Stimulated activated CD4-positive, alpha-beta T cell treated with anti-CD3 and anti-CD28 coated beads, Interleukin-1b, Interleukin-23, amount 100 ng/mL, for 4 hours (primary cell): Measurements from ENCODE around the gene MARCHF10.
A peak's percentile ranks its signal among the peaks of the same experiment; 100 is the strongest.

Experiments used
- DNase-seq, 2 donors: peaks; one replicate each; pipeline ENCODE4 v3.0.0-alpha.2; 2020; ENCODE audit warnings: low read depth in 2 of 2

Gene MARCHF10

DNA sequence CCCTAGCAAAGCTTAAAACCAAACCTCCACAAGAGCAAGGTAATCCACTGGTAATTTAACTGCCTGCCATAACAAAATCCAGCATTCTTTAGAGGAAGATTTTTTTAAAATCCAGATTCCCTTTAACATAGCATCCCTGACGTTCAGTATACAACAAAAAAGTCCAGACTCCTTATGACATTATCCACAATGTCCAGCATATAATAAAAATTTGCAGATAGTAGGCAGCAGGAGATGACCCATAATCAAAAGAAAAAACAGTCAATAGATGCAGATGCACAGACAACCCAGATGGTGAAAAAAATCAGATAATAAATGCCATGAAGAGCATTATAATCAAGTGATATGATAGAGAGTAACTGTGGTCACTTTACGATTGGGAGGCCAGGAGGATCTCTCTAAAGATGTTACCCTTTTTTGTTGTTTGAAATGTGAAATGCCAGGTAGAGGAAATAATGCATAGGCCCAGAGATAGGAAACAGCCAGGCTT is 147.4 kb downstream of the MARCHF10 start:
- DNase-seq, result no peak

DNA sequence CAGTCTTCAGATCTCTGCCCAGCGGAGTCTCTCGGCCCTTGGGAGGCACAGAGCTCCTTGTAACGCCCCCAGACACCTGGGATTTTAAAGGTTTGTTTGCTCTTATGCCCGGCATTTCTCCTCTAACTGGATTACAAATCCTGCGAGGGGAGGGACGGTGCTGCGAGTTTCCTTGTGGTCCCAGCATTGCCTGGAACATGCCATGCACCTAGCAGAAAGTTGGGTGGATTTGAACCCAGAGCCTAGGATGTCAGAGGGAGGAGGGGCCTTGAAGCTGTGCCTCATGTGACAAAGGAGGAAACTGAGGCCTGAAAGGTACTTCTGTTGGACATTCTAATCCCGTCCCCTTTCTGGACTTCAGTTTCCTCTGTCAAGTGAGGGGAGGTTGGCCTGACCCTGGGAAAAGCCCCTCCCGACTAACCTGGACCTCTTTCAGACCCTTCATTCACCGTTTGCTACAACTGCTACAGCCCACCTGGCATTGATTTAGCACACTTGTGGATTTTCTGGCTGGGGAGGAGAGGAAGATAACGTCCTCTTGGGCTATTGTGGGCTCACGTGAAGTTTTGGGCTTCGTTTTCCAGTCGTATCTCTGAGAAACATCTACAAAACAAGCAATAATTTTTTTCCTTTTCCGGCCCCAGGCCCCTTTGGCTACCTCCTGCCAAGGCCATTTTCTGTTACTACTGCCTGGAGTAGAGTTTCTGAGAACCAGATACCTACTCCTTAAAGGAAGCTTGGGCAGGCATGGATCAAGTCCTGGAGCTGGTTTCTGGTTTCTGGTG is 149.8 kb downstream of the MARCHF10 start:
- DNase-seq, result no peak

DNA sequence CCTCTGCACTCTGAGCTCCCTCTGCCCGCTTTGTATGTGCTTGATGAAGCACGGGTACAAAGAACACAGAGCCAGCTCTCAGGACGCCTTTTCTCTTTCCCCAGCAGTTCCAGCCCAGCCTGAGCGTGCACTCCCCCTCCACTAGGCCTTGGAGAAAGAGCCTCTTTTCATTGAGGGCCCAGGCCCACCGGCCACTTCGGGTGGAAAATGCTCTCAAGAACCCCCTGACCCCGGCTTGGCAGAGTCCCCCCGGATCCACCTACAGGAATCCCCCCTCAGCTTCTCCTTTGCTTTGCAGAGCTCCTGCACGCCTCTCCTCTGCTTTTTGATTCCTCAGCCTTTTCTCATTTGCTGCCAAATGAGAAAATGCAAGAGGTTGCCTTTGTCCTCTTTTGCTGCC is 150.4 kb downstream of the MARCHF10 start:
- DNase-seq, result no peak

DNA sequence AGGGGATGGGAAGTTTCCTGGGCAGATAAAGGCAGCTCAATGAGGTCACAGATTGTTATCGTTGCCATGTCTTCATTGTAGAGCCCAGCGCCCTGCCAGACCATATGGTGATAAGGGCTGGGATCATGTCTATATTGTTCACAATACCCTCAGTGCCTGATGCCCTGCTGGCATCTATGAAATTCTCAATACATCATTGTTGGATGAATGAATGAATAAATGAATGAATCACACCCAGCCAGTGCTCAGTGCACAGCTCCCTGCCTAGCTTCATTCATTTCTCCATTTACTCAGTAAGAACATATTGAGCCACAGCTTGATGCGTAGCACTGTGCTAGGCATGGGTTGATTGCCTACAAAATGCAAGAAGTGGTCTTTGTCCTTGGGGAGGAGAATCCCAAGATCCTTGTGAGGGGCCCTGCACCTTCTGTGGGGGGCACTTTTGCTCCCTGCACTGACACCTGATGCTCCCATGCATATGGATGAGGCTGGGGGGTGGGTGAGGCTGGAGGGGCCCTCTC is 150.9 kb downstream of the MARCHF10 start:
- no peak for DNase-seq

DNA sequence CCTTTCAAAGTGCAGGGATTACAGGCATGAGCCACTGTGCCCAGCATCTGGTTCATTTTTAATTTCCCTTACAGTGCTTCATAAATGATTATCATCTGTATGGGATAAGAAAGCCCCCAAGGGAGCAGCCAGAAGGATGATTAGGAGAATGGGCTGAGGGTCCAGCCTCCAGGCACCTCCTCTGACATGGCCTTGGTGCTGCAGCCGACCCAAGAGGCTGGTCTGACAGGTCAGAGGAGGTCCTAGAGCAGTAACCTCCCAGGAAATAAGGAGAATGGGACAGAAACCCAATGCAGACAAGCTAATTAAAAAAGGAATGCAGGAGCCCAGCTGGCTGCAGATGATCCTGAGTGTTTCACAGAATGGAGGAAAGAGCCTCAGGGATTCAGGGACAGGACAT is 151.7 kb downstream of the MARCHF10 start:
- no peak for DNase-seq

DNA sequence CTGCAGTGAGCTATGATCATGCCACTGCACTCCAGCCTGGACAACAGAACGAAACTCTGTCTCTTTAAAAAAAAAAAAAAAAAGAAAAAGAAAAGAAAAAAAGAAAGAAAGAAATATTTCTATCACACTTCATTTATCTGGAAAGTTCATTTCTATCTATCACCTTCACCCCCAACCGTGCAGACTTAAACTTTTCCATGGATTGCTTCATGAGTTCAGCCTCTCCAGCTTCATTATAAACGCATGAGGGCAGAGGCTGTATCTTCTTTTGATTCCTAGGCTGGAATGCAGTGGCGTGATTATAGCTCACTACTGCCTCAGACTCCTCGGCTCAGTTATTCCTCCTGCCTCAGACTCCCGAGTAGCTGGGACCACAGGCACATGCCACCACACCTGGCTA is 152.5 kb downstream of the MARCHF10 start:
- DNase-seq, result no peak

DNA sequence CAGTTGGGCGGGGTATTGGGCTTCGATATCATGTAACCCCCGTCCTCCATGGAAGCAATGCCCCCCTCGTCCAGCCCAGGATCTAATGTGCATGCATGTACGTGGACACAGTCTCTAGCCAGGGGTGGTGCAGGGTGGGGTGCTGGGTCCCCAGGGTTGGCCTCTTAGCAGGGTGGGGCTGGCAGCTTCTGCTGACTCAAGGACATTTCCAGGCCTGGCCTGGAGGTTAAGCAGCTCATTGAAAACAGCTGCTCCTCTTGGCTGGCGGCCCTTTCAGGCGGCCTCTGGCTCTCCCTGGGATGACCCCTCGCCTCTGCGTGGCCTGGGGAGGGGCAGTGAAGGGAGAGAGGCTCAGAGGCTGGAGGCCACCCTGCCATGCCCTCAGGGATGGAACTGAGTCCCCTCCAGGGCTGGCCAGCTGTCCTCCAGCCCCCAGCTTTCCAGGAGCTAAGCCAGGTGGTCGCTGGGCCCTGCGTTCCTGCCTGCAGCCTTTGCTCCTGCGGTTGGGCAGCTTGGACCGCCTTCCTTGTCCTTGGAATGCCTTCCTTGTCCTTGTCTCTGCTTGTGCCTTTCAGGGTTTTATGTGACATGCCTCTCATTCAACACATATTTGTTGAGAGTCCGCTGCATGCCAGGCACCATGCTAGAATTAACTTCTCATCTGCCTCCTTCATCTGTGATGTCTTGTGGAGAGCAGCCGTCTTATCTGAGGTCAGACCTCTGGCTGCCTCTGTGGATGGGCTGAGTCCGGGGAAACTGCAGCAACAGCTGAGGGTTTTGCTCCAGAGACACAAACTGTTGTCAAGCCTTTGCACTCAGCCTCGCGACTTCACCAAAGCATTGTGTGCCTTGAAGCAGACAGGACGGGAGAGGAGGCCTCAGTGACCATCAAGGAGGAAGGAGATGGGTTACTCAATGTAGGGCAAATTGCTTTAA is 154.0 kb downstream of the MARCHF10 start:
- no peak for DNase-seq

DNA sequence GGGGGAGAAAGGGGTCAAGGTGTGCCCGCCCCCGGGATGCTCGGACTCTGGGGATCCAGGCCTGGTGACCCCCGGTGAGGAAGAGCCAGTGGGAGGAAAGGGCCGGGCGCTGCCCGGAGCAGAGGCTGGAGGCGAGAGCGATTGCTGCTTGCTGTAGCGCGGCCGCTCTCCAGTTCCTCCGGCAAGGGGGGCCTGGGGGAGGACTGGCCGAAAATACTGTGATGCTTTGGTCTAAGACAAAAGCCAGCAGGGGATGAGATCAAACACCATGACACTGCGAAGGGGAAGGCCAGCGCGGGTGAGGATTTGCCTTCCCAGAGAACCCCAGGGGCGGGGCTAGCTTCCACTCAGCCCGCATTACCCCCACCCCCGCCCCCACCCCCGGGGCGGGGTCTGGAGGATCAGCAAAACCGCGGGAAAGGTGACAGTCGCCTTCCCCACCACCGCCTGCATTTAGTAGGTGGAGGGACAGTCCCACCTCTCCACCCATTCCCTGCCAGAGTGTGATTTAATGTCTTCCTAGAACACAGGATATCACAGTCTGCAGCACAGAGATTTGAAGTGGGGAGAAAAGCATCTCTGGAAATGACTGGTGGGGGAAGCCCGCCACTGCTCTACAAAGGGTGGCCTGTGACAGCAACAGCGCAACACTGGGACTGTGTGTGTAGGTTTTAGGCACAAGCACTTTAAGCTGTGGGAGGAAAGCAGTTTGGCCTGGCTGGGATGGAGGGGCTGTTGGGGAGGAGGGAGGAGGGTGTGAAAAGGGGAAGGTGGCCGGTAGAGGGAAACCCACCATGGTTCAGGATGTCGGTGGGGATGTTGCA is 154.9 kb downstream of the MARCHF10 start:
- peak; percentile 75 to 92 for DNase-seq

DNA sequence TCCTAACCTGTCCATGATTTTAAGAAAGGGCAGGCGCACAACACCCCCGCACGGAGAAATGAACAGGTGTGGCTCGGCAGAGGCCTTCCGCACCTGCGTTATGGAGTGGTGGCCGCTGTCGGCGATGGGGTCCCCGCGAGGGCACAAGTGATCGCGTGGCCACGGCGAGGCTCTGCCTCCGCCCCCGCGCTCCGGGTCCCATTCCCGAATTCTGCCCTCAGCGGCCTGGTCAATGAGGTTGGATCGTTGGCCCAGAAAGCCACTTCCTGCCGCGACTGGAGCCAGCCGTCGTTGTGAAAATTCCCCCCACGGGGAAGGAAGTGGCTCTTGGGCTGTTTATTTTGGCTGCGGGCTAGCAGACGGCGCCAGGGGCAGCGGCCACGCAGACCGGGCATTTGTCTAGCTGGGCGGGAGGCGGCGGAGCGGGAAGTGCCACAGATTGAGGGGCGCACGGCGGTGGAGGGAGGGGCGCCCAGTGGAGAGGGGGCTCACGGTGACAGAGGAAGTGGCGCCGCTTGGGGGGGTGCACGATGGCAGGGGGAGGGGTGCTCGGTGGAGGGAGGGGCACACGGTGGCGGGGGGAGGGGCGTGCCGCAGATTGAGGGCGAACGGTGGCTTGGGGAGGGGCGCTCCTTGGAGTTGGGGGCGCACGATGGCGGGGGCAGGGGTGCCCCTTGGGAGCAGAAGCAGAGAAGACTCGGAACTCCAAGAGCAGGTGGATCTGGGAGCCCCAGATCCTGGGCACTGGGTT is 155.7 kb downstream of the MARCHF10 start:
- no peak for DNase-seq
